Stimulated activated naive CD8-positive, alpha-beta T cell treated with anti-CD3 and anti-CD28 coated beads, Interleukin-15, Interleukin-2, amounts not matched to agents 100 ng/mL and 50 ng/mL, for 24 hours (primary cell): ENCODE results near the gene CD80.
A peak's percentile ranks its signal among the peaks of the same experiment; 100 is the strongest.

Experiments
- H3K27ac Mint-ChIP-seq: one replicate; pipeline ENCODE4 v1.8.0; 2021; ENCODE audit warnings: mild to moderate bottlenecking, mixed read lengths
- H3K27me3 Mint-ChIP-seq: one replicate; pipeline ENCODE4 v1.8.0; 2021; ENCODE audit warnings: mixed read lengths
- H3K36me3 Mint-ChIP-seq: one replicate; pipeline ENCODE4 v1.8.0; 2021; ENCODE audit warnings: low read depth, mixed read lengths
- H3K4me1 Mint-ChIP-seq: one replicate; pipeline ENCODE4 v1.8.0; 2021; ENCODE audit warnings: low read depth, mixed read lengths
- H3K4me3 Mint-ChIP-seq: one replicate; pipeline ENCODE4 v1.8.0; 2021; ENCODE audit warnings: mild to moderate bottlenecking, mixed read lengths
- H3K9me3 Mint-ChIP-seq: one replicate; pipeline ENCODE4 v1.8.0; 2021; ENCODE audit warnings: mixed read lengths

The CD80 gene

GRCh38 chr3:119507404-119507803 is 52.0 kb downstream of the CD80 start:
- H3K4me1 Mint-ChIP-seq = peaks cover 39% of the 10 kb centered on the region
- H3K4me3 Mint-ChIP-seq = peak overlapping the region; percentile 66
- no peaks in the 10 kb centered on the region for H3K9me3 Mint-ChIP-seq
- no peaks in the 10 kb centered on the region for H3K27me3 Mint-ChIP-seq
- peaks cover 69% of the 10 kb centered on the region for H3K36me3 Mint-ChIP-seq
- H3K27ac Mint-ChIP-seq = peak overlapping the region; percentile 98

- no peaks in the 10 kb centered on the region for H3K27me3 Mint-ChIP-seq
- H3K27ac Mint-ChIP-seq = peak overlapping the region; percentile 98
- no peaks in the 10 kb centered on the region for H3K9me3 Mint-ChIP-seq
- peak overlapping the region; percentile 66 for H3K4me3 Mint-ChIP-seq
- peaks cover 42% of the 10 kb centered on the region for H3K4me1 Mint-ChIP-seq
- peaks cover 71% of the 10 kb centered on the region for H3K36me3 Mint-ChIP-seq
Measured at GRCh38 chr3:119506631-119507030, 52.8 kb downstream of the CD80 start.

GRCh38 chr3:119500901-119501300 is 58.5 kb downstream of the CD80 start:
- H3K4me1 Mint-ChIP-seq = peaks cover 43% of the 10 kb centered on the region
- no peaks in the 10 kb centered on the region for H3K9me3 Mint-ChIP-seq
- peak overlapping the region; percentile 99 for H3K4me3 Mint-ChIP-seq
- peaks cover 36% of the 10 kb centered on the region for H3K36me3 Mint-ChIP-seq
- no peaks in the 10 kb centered on the region for H3K27me3 Mint-ChIP-seq
- H3K27ac Mint-ChIP-seq = no peak overlapping the region

- H3K9me3 Mint-ChIP-seq = no peaks in the 10 kb centered on the region
- H3K4me3 Mint-ChIP-seq = peak overlapping the region; percentile 99
- H3K27me3 Mint-ChIP-seq = no peaks in the 10 kb centered on the region
- H3K4me1 Mint-ChIP-seq = peaks cover 39% of the 10 kb centered on the region
- H3K27ac Mint-ChIP-seq = no peak overlapping the region
- peaks cover 32% of the 10 kb centered on the region for H3K36me3 Mint-ChIP-seq
Measured at GRCh38 chr3:119500265-119500664, 59.1 kb downstream of the CD80 start.

- Mint-ChIP-seq H3K9me3 (no peaks in the 10 kb centered on the region), H3K27me3 (no peaks in the 10 kb centered on the region), H3K36me3 (peaks cover 27% of the 10 kb centered on the region), H3K4me1 (peaks cover 50% of the 10 kb centered on the region), H3K4me3 (peak within 1 kb of the TSS; percentile 99), H3K27ac (peak within 1 kb of the TSS; percentile 98)
Measured at GRCh38 chr3:119498186-119499011, 61.0 kb downstream of the CD80 start, which contains the start of gene TIMMDC1. Gene TIMMDC1, plus strand, starts transcription at chr3:119498547. Its CDS starts 187 bp downstream, at chr3:119498734.

- Mint-ChIP-seq H3K9me3 (no peaks in the 10 kb centered on the region), H3K27ac (peak overlapping the region; percentile 98), H3K4me3 (peak overlapping the region; percentile 99), H3K4me1 (peaks cover 56% of the 10 kb centered on the region), H3K36me3 (peaks cover 29% of the 10 kb centered on the region), H3K27me3 (no peaks in the 10 kb centered on the region)
Measured at GRCh38 chr3:119497820-119498185, 61.6 kb downstream of the CD80 start.

GRCh38 chr3:119494597-119494996 is 64.8 kb downstream of the CD80 start:
- H3K4me3 Mint-ChIP-seq = no peak overlapping the region
- H3K4me1 Mint-ChIP-seq = peaks cover 36% of the 10 kb centered on the region
- no peaks in the 10 kb centered on the region for H3K27me3 Mint-ChIP-seq
- peaks cover 34% of the 10 kb centered on the region for H3K36me3 Mint-ChIP-seq
- H3K27ac Mint-ChIP-seq = no peak overlapping the region
- no peaks in the 10 kb centered on the region for H3K9me3 Mint-ChIP-seq

- Mint-ChIP-seq H3K36me3 (peaks cover 38% of the 10 kb centered on the region), H3K27ac (peak overlapping the region; percentile 73), H3K9me3 (no peaks in the 10 kb centered on the region), H3K27me3 (no peaks in the 10 kb centered on the region), H3K4me3 (no peak overlapping the region), H3K4me1 (peaks cover 30% of the 10 kb centered on the region)
Measured at GRCh38 chr3:119492810-119493209, 66.6 kb downstream of the CD80 start.

GRCh38 chr3:119492128-119492527 is 67.3 kb downstream of the CD80 start:
- Mint-ChIP-seq H3K27me3 (no peaks in the 10 kb centered on the region), H3K4me1 (peaks cover 23% of the 10 kb centered on the region), H3K9me3 (no peaks in the 10 kb centered on the region), H3K27ac (peak overlapping the region; percentile 38), H3K36me3 (peaks cover 38% of the 10 kb centered on the region), H3K4me3 (no peak overlapping the region)

GRCh38 chr3:119490153-119490552 is 69.3 kb downstream of the CD80 start:
- H3K27ac Mint-ChIP-seq = no peak overlapping the region
- no peaks in the 10 kb centered on the region for H3K9me3 Mint-ChIP-seq
- H3K27me3 Mint-ChIP-seq = no peaks in the 10 kb centered on the region
- H3K4me3 Mint-ChIP-seq = no peak overlapping the region
- peaks cover 20% of the 10 kb centered on the region for H3K4me1 Mint-ChIP-seq
- H3K36me3 Mint-ChIP-seq = peaks cover 52% of the 10 kb centered on the region

- no peak overlapping the region for H3K4me3 Mint-ChIP-seq
- H3K4me1 Mint-ChIP-seq = no peaks in the 10 kb centered on the region
- no peak overlapping the region for H3K27ac Mint-ChIP-seq
- H3K36me3 Mint-ChIP-seq = peaks cover 42% of the 10 kb centered on the region
- no peaks in the 10 kb centered on the region for H3K9me3 Mint-ChIP-seq
- H3K27me3 Mint-ChIP-seq = no peaks in the 10 kb centered on the region
Measured at GRCh38 chr3:119485563-119485962, 73.9 kb downstream of the CD80 start.

GRCh38 chr3:119483101-119483500 is 76.3 kb downstream of the CD80 start:
- peaks cover 50% of the 10 kb centered on the region for H3K36me3 Mint-ChIP-seq
- H3K4me1 Mint-ChIP-seq = no peaks in the 10 kb centered on the region
- no peaks in the 10 kb centered on the region for H3K9me3 Mint-ChIP-seq
- H3K4me3 Mint-ChIP-seq = no peak overlapping the region
- no peak overlapping the region for H3K27ac Mint-ChIP-seq
- no peaks in the 10 kb centered on the region for H3K27me3 Mint-ChIP-seq

GRCh38 chr3:119481079-119481478 is 78.3 kb downstream of the CD80 start:
- Mint-ChIP-seq H3K27me3 (no peaks in the 10 kb centered on the region), H3K9me3 (no peaks in the 10 kb centered on the region), H3K36me3 (peaks cover 52% of the 10 kb centered on the region), H3K4me3 (no peak overlapping the region), H3K4me1 (no peaks in the 10 kb centered on the region), H3K27ac (no peak overlapping the region)
